HL-60 (cell line): ENCODE data around the gene GPR89B.
"Not testable (repeated sequence)": the region's sequence is repeated elsewhere in the genome, so short reads cannot be mapped to it uniquely, and the experiment has no call there.

ENCODE experiments used
- DNase-seq, 2 experiments: peaks; one replicate each; pipeline ENCODE4 v3.0.0-alpha.2; 2010 to 2020; ENCODE audit warnings: low read depth in 1 of 2, low spot score in 1 of 2
- H3K27ac ChIP-seq: fragments of 250-450 bp; sonication (Bioruptor Pico); replicated peaks from 2 replicates; pipeline ENCODE4 v1.5.1; 2020; ENCODE audit warnings: mild to moderate bottlenecking, moderate library complexity
- H3K27me3 ChIP-seq: fragments of 250-450 bp; sonication (Bioruptor Pico); 2 replicates; pipeline ENCODE4 v1.5.1; 2021; ENCODE audit warnings: mild to moderate bottlenecking, moderate library complexity; ENCODE audit not compliant: insufficient read depth, poor library complexity, severe bottlenecking
- H3K4me3 ChIP-seq: replicated peaks from 2 replicates; pipeline ENCODE4 v1.5.1; 2011; ENCODE audit warnings: mild to moderate bottlenecking, control low read depth, low read length; ENCODE audit not compliant: insufficient read depth
- CTCF ChIP-seq: IDR thresholded peaks from one replicate; pipeline ENCODE4 v1.5.1; 2011; ENCODE audit warnings: low read length, control low read depth, inconsistent platforms; ENCODE audit not compliant: insufficient read depth
- GABPA ChIP-seq: IDR thresholded peaks from 2 replicates; pipeline ENCODE4 v1.6.1; 2012; ENCODE audit warnings: low read depth
- POLR2AphosphoS5 ChIP-seq: IDR thresholded peaks from 2 replicates; pipeline ENCODE4 v1.6.1; 2012; ENCODE audit warnings: low read depth
- REST ChIP-seq: IDR thresholded peaks from 2 replicates; pipeline ENCODE4 v1.6.1; 2012; ENCODE audit warnings: low read depth; ENCODE audit not compliant: insufficient replicate concordance
- SPI1 ChIP-seq: IDR thresholded peaks from 2 replicates; pipeline ENCODE4 v1.6.1; 2012; ENCODE audit warnings: low read depth, mild to moderate bottlenecking, borderline replicate concordance

GPR89B gene

GRCh38 chr1:148007724-148008123 is 79.5 kb downstream of the GPR89B start:
- H3K4me3 ChIP-seq, H3K27me3 ChIP-seq, DNase-seq, H3K27ac ChIP-seq: not testable (repeated sequence)

GRCh38 chr1:148010527-148010926 is 82.3 kb downstream of the GPR89B start:
- DNase-seq, result no peak
- H3K27ac ChIP-seq, result no peak overlapping the region
- H3K4me3 ChIP-seq, result no peak overlapping the region
- TF ChIP-seq CTCF (no peak), GABPA (no peak), POLR2AphosphoS5 (no peak), SPI1 (no peak), REST (no peak)
- peaks cover 4% of the 10 kb centered on the region for H3K27me3 ChIP-seq

GRCh38 chr1:148013177-148014144 is 85.2 kb downstream of the GPR89B start:
- not testable (repeated sequence) for H3K27ac ChIP-seq, DNase-seq, H3K27me3 ChIP-seq, H3K4me3 ChIP-seq

- DNase-seq, H3K4me3 ChIP-seq, H3K27ac ChIP-seq, H3K27me3 ChIP-seq: not testable (repeated sequence)
Measured at GRCh38 chr1:148014289-148015200, 86.3 kb downstream of the GPR89B start.

- not testable (repeated sequence) for H3K4me3 ChIP-seq, H3K27me3 ChIP-seq, DNase-seq, H3K27ac ChIP-seq
Measured at GRCh38 chr1:148024918-148025317, 96.7 kb downstream of the GPR89B start.

- H3K4me3 ChIP-seq, H3K27me3 ChIP-seq, DNase-seq, H3K27ac ChIP-seq: not testable (repeated sequence)
Measured at GRCh38 chr1:148027004-148027403, 98.8 kb downstream of the GPR89B start.

GRCh38 chr1:148032247-148032646 is 104.0 kb downstream of the GPR89B start:
- H3K27me3 ChIP-seq, H3K4me3 ChIP-seq, DNase-seq, H3K27ac ChIP-seq: not testable (repeated sequence)

- H3K27ac ChIP-seq, DNase-seq, H3K4me3 ChIP-seq, H3K27me3 ChIP-seq: not testable (repeated sequence)
Measured at GRCh38 chr1:148032690-148033089, 104.5 kb downstream of the GPR89B start.

- not testable (repeated sequence) for H3K27ac ChIP-seq, H3K4me3 ChIP-seq, H3K27me3 ChIP-seq, DNase-seq
Measured at GRCh38 chr1:148033147-148033546, 104.9 kb downstream of the GPR89B start.

- not testable (repeated sequence) for H3K4me3 ChIP-seq, H3K27ac ChIP-seq, DNase-seq, H3K27me3 ChIP-seq
Measured at GRCh38 chr1:148037850-148038461, 109.7 kb downstream of the GPR89B start.
